ENCODE results near the gene TTR. TPM values are rescaled to one million over a fixed set of nuclear protein-coding genes. Genes with fewer than 3 reads are reported as not detected.

Gene TTR
- total RNA-seq, result 1 to 10 TPM; 1.7 to 2.8 TPM

- Histone ChIP-seq H3K36me3 (no peaks in the 10 kb centered on the region), H3K9me3 (no peaks in the 10 kb centered on the region), H3K4me1 (no peaks in the 10 kb centered on the region), H3K27me3 (no peaks in the 10 kb centered on the region), H3K27ac (no peak within 1 kb of the TSS), H3K4me3 (no peak within 1 kb of the TSS), H3K9ac (ENCODE audit: low read depth in 2 of 2, low read length in 2 of 2) (no peak within 1 kb of the TSS)
- TF ChIP-seq, protein P1, sequence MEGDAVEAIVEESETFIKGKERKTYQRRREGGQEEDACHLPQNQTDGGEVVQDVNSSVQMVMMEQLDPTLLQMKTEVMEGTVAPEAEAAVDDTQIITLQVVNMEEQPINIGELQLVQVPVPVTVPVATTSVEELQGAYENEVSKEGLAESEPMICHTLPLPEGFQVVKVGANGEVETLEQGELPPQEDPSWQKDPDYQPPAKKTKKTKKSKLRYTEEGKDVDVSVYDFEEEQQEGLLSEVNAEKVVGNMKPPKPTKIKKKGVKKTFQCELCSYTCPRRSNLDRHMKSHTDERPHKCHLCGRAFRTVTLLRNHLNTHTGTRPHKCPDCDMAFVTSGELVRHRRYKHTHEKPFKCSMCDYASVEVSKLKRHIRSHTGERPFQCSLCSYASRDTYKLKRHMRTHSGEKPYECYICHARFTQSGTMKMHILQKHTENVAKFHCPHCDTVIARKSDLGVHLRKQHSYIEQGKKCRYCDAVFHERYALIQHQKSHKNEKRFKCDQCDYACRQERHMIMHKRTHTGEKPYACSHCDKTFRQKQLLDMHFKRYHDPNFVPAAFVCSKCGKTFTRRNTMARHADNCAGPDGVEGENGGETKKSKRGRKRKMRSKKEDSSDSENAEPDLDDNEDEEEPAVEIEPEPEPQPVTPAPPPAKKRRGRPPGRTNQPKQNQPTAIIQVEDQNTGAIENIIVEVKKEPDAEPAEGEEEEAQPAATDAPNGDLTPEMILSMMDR (IDR thresholded peaks at IDR 0.05), result no peak
- DNase-seq, result no peak
- intact Hi-C loops (cut with DNase I), result no loop called here
These were observed at the start of gene TTR for GRCh38 chr18:31591628-31592027. Gene TTR, plus strand, starts transcription at chr18:31591877. Its CDS starts 26 bp downstream, at chr18:31591903.

GRCh38 chr18:31546476-31546875 lies 45.2 kb upstream of the TTR start:
- H3K9me3 ChIP-seq, result no peaks in the 10 kb centered on the region
- no peaks in the 10 kb centered on the region for H3K27me3 ChIP-seq
- H3K4me1 ChIP-seq, result no peaks in the 10 kb centered on the region
- no peak overlapping the region for H3K4me3 ChIP-seq
- TF ChIP-seq, protein P1 (IDR thresholded peaks at IDR 0.05), result no peak
- no peak overlapping the region for H3K9ac ChIP-seq (ENCODE audit: low read depth in 2 of 2, low read length in 2 of 2)
- DNase-seq, result no peak
- H3K27ac ChIP-seq, result no peak overlapping the region
- intact Hi-C loops (cut with DNase I), result no loop called here
- H3K36me3 ChIP-seq, result no peaks in the 10 kb centered on the region

DNA sequence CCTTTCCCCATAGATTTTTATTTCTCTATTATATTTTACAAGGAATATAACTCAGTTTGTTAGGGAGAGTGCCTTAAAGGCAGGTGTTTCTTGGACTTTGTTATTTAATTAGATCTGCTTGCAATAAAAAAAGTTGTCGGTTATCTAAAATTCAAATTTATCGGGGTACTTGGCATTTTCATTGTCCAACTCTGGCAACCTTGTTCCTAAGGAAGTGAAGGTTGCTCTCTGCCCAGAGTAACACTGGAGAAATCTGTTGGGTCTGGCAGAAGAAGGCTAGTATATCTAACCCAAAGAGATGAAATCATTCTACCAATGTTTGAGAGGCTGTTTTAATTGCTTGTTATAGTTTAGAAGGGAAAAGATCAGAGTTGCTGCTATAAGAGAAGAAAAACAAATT lies 42.8 kb upstream of the TTR start:
- intact Hi-C loops (cut with DNase I), result no loop called here
- H3K4me3 ChIP-seq, result no peak overlapping the region
- no peaks in the 10 kb centered on the region for H3K9me3 ChIP-seq
- no peak overlapping the region for H3K27ac ChIP-seq
- H3K27me3 ChIP-seq, result no peaks in the 10 kb centered on the region
- no peak for DNase-seq
- no peaks in the 10 kb centered on the region for H3K4me1 ChIP-seq
- TF ChIP-seq, protein P1 (IDR thresholded peaks at IDR 0.05), result no peak
- no peak overlapping the region for H3K9ac ChIP-seq (ENCODE audit: low read depth in 2 of 2, low read length in 2 of 2)
- no peaks in the 10 kb centered on the region for H3K36me3 ChIP-seq

- Histone ChIP-seq H3K27me3 (no peaks in the 10 kb centered on the region), H3K4me3 (no peak overlapping the region), H3K36me3 (no peaks in the 10 kb centered on the region), H3K4me1 (no peaks in the 10 kb centered on the region), H3K9me3 (no peaks in the 10 kb centered on the region), H3K27ac (no peak overlapping the region), H3K9ac (ENCODE audit: low read depth in 2 of 2, low read length in 2 of 2) (no peak overlapping the region)
- no peak for DNase-seq
- intact Hi-C loops (cut with DNase I), result no loop called here
- TF ChIP-seq, protein P1 (IDR thresholded peaks at IDR 0.05), result no peak
These were observed 42.3 kb upstream of the TTR start for GRCh38 chr18:31549416-31549815.

DNA sequence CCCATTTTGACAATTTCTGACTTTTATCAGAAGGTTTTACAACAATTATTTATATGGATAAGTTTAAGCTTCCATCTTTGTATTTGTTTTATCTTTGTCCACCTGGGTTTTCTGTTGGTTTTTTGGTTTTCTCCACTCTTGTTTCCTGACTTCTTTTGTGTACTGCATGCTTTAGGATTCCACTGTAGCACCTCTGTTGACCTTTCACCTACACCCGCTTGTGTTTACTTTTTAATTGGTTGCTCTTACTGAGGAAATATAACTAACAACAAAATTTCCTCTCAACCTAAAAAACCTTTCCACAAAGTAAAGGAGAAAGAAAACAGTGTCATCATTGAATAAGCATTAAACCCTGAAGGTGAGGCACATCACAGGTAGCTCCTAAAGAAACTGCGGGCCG lies 39.8 kb upstream of the TTR start:
- Histone ChIP-seq H3K27me3 (no peaks in the 10 kb centered on the region), H3K4me1 (no peaks in the 10 kb centered on the region), H3K9ac (ENCODE audit: low read depth in 2 of 2, low read length in 2 of 2) (no peak overlapping the region), H3K36me3 (no peaks in the 10 kb centered on the region), H3K27ac (no peak overlapping the region), H3K4me3 (no peak overlapping the region), H3K9me3 (no peaks in the 10 kb centered on the region)
- no peak for DNase-seq
- intact Hi-C loops (cut with DNase I), result loop anchor here (10.0 kb wide), 1 partner anchor 127 kb away; no protein-coding TSS in a partner anchor
- TF ChIP-seq, protein P1 (IDR thresholded peaks at IDR 0.05), result no peak
